ENCODE results near the gene KCNMA1.

The KCNMA1 gene

DNA sequence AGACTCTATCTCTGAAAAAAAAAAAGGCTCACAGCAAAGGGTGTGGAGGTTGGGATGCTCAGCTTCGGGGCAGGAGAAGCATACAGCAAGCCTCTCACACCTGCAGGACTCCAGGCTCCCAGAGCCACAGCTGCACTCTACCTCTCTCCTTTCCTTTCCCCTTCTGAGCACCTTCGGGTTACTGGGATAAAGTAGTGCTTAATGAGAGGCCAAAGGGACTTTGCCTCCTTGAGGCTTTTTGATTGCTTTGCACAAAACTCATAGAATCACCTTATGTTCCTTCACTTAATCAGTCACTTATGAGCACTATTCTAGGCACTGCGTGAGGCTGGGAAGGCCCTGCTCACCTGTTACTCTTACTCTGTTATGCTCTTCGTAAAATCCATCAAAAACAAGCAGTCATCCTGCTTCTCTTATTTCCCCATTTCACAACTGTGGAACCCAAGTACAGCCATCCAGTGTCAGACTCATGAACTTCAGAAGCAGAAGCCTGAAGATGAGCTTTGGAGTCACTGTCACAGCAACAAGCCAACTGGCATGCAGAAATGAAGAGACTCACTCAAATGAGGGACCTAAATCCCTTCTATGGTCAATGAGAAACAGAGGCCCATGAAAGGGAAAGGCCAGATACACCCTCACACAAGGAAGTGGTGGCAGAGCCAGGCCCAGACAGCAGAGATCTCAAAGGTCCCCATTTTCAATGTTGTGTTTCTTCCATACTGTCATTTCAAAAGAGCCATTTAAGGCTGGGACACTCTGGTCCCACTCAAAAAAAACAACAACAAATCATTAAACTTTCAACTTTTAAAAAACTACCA lies 205.4 kb downstream of the KCNMA1 start:
- H3K36me3 ChIP-seq (ENCODE audit: control insufficient read depth in 2 of 2, insufficient read depth in 2 of 2, low read length in 2 of 2): no peaks in the 10 kb centered on the region
- peaks cover 15% of the 10 kb centered on the region for H3K4me1 ChIP-seq (ENCODE audit: control insufficient read depth, insufficient read depth, low read length)
- no peaks in the 10 kb centered on the region for H3K9me3 ChIP-seq (ENCODE audit: control insufficient read depth in 2 of 2, low read length in 2 of 2)
- no peak overlapping the region for H3K27ac ChIP-seq (ENCODE audit: low read length)
- H3K27me3 ChIP-seq (ENCODE audit: control insufficient read depth in 1 of 2, insufficient read depth in 2 of 2, low read length in 2 of 2): no peaks in the 10 kb centered on the region
- no peak overlapping the region for H3K9ac ChIP-seq (ENCODE audit: low read length in 2 of 2)
- no peak overlapping the region for H3K4me3 ChIP-seq (ENCODE audit: low read length in 2 of 2)

DNA sequence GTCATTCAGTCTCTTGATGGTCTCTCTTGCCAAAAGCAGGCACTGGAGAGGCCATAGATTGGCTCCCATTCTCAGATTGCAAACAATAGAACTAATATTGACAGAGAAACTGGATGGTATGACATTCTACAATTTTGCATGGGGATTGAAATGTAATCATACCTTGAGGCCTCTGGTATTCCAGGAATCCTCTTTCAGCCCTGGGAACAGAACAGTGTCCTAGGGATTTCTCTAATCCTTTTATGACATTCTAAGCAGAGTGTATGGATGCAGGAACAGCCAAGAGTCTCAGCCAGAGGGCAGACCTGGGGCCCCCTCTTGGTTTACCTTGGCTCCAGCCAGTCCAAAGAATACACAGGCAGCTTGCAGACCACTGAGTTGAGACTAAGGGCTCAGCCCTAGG lies 206.4 kb downstream of the KCNMA1 start:
- Histone ChIP-seq H3K4me3 (ENCODE audit: low read length in 2 of 2) (no peak overlapping the region), H3K36me3 (ENCODE audit: control insufficient read depth in 2 of 2, insufficient read depth in 2 of 2, low read length in 2 of 2) (no peaks in the 10 kb centered on the region), H3K9ac (ENCODE audit: low read length in 2 of 2) (no peak overlapping the region), H3K4me1 (ENCODE audit: control insufficient read depth, insufficient read depth, low read length) (peaks cover 18% of the 10 kb centered on the region), H3K27ac (ENCODE audit: low read length) (no peak overlapping the region), H3K9me3 (ENCODE audit: control insufficient read depth in 2 of 2, low read length in 2 of 2) (no peaks in the 10 kb centered on the region), H3K27me3 (ENCODE audit: control insufficient read depth in 1 of 2, insufficient read depth in 2 of 2, low read length in 2 of 2) (no peaks in the 10 kb centered on the region)

DNA sequence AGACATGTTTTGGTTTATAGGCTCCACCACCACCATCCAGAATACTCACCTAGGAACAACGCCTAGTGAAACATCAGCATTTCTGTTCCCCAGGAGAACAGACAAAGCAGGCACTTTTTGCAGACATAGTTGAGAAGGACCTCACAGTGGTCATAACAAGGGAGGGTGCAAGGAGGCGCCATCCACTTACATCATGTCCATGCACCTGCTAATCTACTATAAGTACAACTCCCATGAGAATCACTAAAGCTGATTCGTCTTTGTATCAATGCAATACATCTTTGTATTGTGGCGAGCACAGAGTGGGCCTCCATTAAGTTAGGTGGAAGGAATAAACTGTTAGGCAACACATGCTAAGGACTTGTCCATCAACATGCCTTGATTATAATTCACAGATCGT lies 207.1 kb downstream of the KCNMA1 start:
- Histone ChIP-seq H3K4me3 (ENCODE audit: low read length in 2 of 2) (no peak overlapping the region), H3K27ac (ENCODE audit: low read length) (no peak overlapping the region), H3K4me1 (ENCODE audit: control insufficient read depth, insufficient read depth, low read length) (peaks cover 19% of the 10 kb centered on the region), H3K9ac (ENCODE audit: low read length in 2 of 2) (no peak overlapping the region), H3K9me3 (ENCODE audit: control insufficient read depth in 2 of 2, low read length in 2 of 2) (no peaks in the 10 kb centered on the region), H3K27me3 (ENCODE audit: control insufficient read depth in 1 of 2, insufficient read depth in 2 of 2, low read length in 2 of 2) (no peaks in the 10 kb centered on the region), H3K36me3 (ENCODE audit: control insufficient read depth in 2 of 2, insufficient read depth in 2 of 2, low read length in 2 of 2) (no peaks in the 10 kb centered on the region)

DNA sequence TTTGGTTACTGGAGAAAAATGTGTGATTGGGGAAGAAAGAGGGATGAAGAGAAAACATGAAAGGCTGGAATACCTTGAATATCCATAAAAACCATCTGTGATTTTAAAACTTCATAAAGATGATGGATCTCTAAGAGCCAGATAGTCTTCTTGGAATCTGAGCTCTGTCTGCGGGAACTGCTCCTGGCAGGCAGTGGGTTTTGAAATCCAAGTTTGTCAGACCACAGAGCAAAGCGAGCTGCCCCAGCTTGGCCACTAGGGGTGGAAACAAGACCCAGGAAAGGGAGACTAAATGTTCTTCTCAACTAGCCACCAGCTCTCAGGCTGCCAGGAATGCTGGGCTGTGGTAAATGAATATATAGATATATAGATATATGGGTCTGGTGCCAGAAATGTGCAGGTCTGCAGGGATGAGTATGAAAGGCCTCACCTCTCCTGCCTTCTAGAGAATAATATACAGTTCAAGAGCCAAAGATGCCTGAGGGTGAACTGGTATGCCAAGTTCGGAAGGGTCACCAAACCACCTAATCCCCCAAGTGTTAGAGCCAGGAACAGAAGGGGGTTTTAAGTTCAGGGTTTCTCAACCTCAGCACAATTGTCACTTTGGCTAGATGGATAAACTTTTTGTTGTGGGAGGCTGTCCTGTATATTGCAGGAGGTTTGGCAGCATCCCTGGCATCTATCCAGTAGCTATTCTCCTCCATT lies 208.8 kb downstream of the KCNMA1 start:
- Histone ChIP-seq H3K27me3 (ENCODE audit: control insufficient read depth in 1 of 2, insufficient read depth in 2 of 2, low read length in 2 of 2) (no peaks in the 10 kb centered on the region), H3K4me3 (ENCODE audit: low read length in 2 of 2) (no peak overlapping the region), H3K4me1 (ENCODE audit: control insufficient read depth, insufficient read depth, low read length) (peaks cover 32% of the 10 kb centered on the region), H3K27ac (ENCODE audit: low read length) (peak overlapping the region; percentile 24), H3K9ac (ENCODE audit: low read length in 2 of 2) (no peak overlapping the region), H3K9me3 (ENCODE audit: control insufficient read depth in 2 of 2, low read length in 2 of 2) (no peaks in the 10 kb centered on the region), H3K36me3 (ENCODE audit: control insufficient read depth in 2 of 2, insufficient read depth in 2 of 2, low read length in 2 of 2) (no peaks in the 10 kb centered on the region)

DNA sequence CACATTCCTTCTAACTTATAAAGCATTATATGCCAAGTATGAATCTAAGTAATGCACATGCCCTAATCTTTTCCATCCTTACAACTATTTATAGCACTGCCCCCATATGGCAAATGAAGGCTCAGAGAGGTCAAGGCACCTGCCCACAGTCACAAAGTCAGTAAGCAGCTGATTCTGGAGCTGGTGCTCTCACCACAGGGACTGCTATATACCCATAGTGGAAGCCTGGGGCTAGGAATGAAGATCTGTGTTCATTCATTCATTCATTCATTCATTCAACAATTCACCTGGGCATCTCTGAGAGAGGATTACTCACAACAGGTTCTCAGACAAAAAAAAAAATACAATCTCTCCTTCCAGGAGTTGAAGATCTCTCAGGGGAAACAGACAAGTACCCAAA lies 213.4 kb downstream of the KCNMA1 start:
- Histone ChIP-seq H3K27me3 (ENCODE audit: control insufficient read depth in 1 of 2, insufficient read depth in 2 of 2, low read length in 2 of 2) (no peaks in the 10 kb centered on the region), H3K9me3 (ENCODE audit: control insufficient read depth in 2 of 2, low read length in 2 of 2) (no peaks in the 10 kb centered on the region), H3K4me3 (ENCODE audit: low read length in 2 of 2) (no peak overlapping the region), H3K9ac (ENCODE audit: low read length in 2 of 2) (no peak overlapping the region), H3K4me1 (ENCODE audit: control insufficient read depth, insufficient read depth, low read length) (peaks cover 72% of the 10 kb centered on the region), H3K27ac (ENCODE audit: low read length) (peak overlapping the region; percentile 24), H3K36me3 (ENCODE audit: control insufficient read depth in 2 of 2, insufficient read depth in 2 of 2, low read length in 2 of 2) (no peaks in the 10 kb centered on the region)

DNA sequence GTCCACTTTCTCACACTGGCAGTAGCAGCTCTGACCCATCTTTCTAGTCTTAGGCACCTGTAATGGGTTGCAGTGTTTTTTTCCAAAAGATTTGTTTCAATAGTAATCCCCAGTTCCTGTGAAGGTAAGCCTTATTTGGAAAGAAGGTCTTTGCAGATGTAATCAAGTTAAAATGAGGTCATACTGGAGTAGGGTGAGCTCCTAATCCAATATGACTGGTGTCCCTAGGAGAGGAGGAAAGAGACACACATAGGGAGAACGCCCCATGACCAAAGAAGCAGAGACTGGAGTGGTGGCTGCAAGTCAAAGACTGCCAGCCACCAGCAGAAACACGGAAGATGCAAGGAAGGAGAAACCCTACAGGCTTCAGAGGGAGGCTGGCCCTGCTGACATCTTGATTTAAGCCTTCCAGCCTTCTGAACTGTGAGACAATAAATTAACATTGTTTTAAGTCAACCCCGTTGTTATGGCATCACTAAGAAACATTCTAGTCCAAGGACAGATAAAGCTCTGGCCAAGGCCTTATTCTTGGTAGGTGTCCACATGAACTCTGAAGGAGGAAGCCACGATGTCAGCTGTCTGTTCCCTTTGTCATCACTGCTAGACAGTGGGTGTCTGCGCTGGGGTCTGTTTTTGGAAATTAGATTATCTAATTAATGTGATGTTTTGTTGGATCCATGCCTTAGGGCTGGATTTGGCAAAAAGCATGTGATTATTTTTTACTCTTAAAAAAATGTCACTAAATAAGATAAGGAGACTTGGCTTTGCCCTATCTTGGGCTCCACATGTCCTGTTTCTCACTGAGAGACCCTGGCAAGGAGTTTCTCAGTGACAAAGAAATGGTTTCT lies 214.9 kb downstream of the KCNMA1 start:
- Histone ChIP-seq H3K9me3 (ENCODE audit: control insufficient read depth in 2 of 2, low read length in 2 of 2) (no peaks in the 10 kb centered on the region), H3K4me1 (ENCODE audit: control insufficient read depth, insufficient read depth, low read length) (peaks cover 85% of the 10 kb centered on the region), H3K4me3 (ENCODE audit: low read length in 2 of 2) (no peak overlapping the region), H3K9ac (ENCODE audit: low read length in 2 of 2) (no peak overlapping the region), H3K27ac (ENCODE audit: low read length) (no peak overlapping the region), H3K36me3 (ENCODE audit: control insufficient read depth in 2 of 2, insufficient read depth in 2 of 2, low read length in 2 of 2) (no peaks in the 10 kb centered on the region), H3K27me3 (ENCODE audit: control insufficient read depth in 1 of 2, insufficient read depth in 2 of 2, low read length in 2 of 2) (no peaks in the 10 kb centered on the region)

DNA sequence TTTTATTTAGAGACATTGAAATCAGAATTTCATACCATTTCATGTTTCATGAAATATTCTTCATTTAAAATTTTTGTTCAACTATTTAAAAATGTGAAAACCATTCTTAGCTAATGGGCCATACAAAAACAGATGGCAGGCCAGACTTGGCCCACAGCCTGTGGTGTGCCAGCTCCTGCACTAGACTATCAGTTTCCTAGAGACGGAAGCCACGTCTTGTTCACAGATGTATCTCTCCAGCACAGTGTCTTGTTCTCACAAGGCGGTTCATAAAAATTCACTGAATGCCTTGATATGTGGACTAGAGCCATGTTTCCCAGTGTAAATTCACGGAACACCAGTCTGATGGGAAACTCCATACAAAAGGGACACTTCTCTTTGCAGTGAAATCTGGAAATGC lies 216.0 kb downstream of the KCNMA1 start:
- H3K9me3 ChIP-seq (ENCODE audit: control insufficient read depth in 2 of 2, low read length in 2 of 2): no peaks in the 10 kb centered on the region
- no peak overlapping the region for H3K9ac ChIP-seq (ENCODE audit: low read length in 2 of 2)
- no peak overlapping the region for H3K27ac ChIP-seq (ENCODE audit: low read length)
- no peak overlapping the region for H3K4me3 ChIP-seq (ENCODE audit: low read length in 2 of 2)
- H3K4me1 ChIP-seq (ENCODE audit: control insufficient read depth, insufficient read depth, low read length): peaks cover 89% of the 10 kb centered on the region
- no peaks in the 10 kb centered on the region for H3K36me3 ChIP-seq (ENCODE audit: control insufficient read depth in 2 of 2, insufficient read depth in 2 of 2, low read length in 2 of 2)
- H3K27me3 ChIP-seq (ENCODE audit: control insufficient read depth in 1 of 2, insufficient read depth in 2 of 2, low read length in 2 of 2): no peaks in the 10 kb centered on the region

DNA sequence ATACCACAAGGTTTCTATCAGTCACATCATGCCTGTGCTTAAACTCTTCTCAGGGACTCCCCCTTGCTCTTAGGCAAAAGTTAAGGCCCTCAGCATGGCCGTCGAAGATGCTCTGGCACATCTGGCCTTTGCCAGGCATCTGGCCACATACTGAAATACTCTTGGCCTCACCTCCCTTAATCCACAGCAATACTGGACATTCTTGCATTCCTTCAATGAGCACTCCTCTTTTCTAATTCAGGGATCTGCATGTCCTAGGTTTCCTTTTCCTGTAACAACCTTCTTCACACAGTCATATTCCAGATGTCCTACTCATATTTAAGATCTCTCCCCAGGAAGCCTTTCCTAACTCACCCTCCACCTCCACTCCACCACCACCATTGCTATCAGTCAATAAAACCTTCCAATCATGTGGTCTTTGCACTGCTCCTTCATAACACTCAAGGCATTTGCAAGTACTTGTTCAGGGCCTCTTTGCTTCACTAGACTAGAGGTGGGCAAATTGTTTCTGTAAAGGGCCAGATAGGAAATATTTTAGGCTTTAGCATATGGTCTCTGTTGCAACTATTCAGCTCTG lies 216.6 kb downstream of the KCNMA1 start:
- peaks cover 90% of the 10 kb centered on the region for H3K4me1 ChIP-seq (ENCODE audit: control insufficient read depth, insufficient read depth, low read length)
- H3K9ac ChIP-seq (ENCODE audit: low read length in 2 of 2): no peak overlapping the region
- H3K27me3 ChIP-seq (ENCODE audit: control insufficient read depth in 1 of 2, insufficient read depth in 2 of 2, low read length in 2 of 2): no peaks in the 10 kb centered on the region
- H3K9me3 ChIP-seq (ENCODE audit: control insufficient read depth in 2 of 2, low read length in 2 of 2): no peaks in the 10 kb centered on the region
- no peaks in the 10 kb centered on the region for H3K36me3 ChIP-seq (ENCODE audit: control insufficient read depth in 2 of 2, insufficient read depth in 2 of 2, low read length in 2 of 2)
- H3K4me3 ChIP-seq (ENCODE audit: low read length in 2 of 2): no peak overlapping the region
- no peak overlapping the region for H3K27ac ChIP-seq (ENCODE audit: low read length)

DNA sequence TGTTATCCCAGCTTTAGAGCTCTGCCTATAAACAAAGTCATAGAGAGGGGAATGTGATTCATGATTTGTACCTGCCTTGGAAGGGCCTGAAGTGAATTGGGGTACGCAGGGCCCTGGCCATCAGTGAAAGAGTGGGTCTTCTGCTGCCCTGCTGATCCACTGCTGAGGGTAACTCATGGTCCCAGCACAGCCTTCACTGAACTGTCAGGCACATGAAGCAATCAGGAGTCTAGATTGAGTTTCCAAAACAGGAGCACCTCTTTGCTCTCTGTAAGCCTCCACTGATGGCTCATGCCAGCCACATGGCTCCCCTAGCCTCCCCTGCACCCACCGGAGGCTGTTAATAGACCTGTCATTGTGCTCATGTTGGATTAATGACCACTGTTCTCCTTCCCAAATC lies 217.6 kb downstream of the KCNMA1 start:
- Histone ChIP-seq H3K36me3 (ENCODE audit: control insufficient read depth in 2 of 2, insufficient read depth in 2 of 2, low read length in 2 of 2) (no peaks in the 10 kb centered on the region), H3K27ac (ENCODE audit: low read length) (peak overlapping the region; percentile 37), H3K4me1 (ENCODE audit: control insufficient read depth, insufficient read depth, low read length) (peaks cover 84% of the 10 kb centered on the region), H3K4me3 (ENCODE audit: low read length in 2 of 2) (no peak overlapping the region), H3K9ac (ENCODE audit: low read length in 2 of 2) (no peak overlapping the region), H3K9me3 (ENCODE audit: control insufficient read depth in 2 of 2, low read length in 2 of 2) (no peaks in the 10 kb centered on the region), H3K27me3 (ENCODE audit: control insufficient read depth in 1 of 2, insufficient read depth in 2 of 2, low read length in 2 of 2) (no peaks in the 10 kb centered on the region)

DNA sequence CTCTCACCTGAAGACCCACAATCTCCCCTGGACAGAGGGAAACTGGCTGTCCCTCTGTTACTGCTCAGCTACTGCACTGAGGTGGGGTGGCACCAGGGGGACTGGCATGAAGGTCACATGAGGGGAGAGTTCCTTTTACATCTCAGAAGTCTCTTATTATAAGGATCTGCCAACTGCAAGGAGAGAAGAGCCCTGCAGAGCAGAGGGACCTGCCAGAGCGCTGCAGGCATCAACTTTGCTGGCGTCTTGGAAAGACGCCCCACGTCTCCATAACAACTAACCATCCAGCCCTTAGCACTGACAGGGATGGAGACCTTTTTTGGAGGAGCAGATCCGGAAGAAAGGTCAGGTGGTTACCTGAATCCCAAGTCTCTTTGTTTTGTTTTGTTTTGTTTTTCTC lies 218.6 kb downstream of the KCNMA1 start:
- Histone ChIP-seq H3K9me3 (ENCODE audit: control insufficient read depth in 2 of 2, low read length in 2 of 2) (no peaks in the 10 kb centered on the region), H3K4me3 (ENCODE audit: low read length in 2 of 2) (peak overlapping the region in 1 of 2 donors; percentile 40), H3K9ac (ENCODE audit: low read length in 2 of 2) (no peak overlapping the region), H3K27me3 (ENCODE audit: control insufficient read depth in 1 of 2, insufficient read depth in 2 of 2, low read length in 2 of 2) (no peaks in the 10 kb centered on the region), H3K36me3 (ENCODE audit: control insufficient read depth in 2 of 2, insufficient read depth in 2 of 2, low read length in 2 of 2) (no peaks in the 10 kb centered on the region), H3K27ac (ENCODE audit: low read length) (peak overlapping the region; percentile 80), H3K4me1 (ENCODE audit: control insufficient read depth, insufficient read depth, low read length) (peaks cover 77% of the 10 kb centered on the region)
